IMR-90 (cell line): ENCODE data around the gene GALR2. TPM values are rescaled to one million over a fixed set of nuclear protein-coding genes. Genes with fewer than 3 reads are reported as not detected.

Source experiments
- ATAC-seq: fragments of 200-7000 bp; cut with Tn5 transposase; 2 replicates; pipeline ENCODE4 v1.9.1; 2020; ENCODE audit warnings: low read depth, mild to moderate bottlenecking, moderate library complexity
- BruUV-seq: library from RNA; stranded (reverse); fragments of 400-500 nt; replicated peaks from 2 replicates; lab custom pipeline; 2021; lab: Mats Ljungman, UMichigan
- CTCF ChIA-PET: fragments of 300-600 bp; formaldehyde crosslinking; extraction: SDS; loops from one replicate; lab custom pipeline; 2021; ENCODE audit warnings: antibody characterized with exemption; lab: Yijun Ruan, JAX
- POLR2A ChIA-PET: fragments of 300-600 bp; sonication (Branson Sonifier 250); formaldehyde crosslinking; loops from one replicate; lab custom pipeline; 2022; ENCODE audit warnings: antibody characterized with exemption; ENCODE audit not compliant: unreplicated experiment; lab: Charles Lee
- DNase-seq: peaks from one replicate; pipeline ENCODE4 v3.0.0; 2013
- H2AFZ ChIP-seq: replicated peaks from 2 replicates; pipeline ENCODE3; 2013; ENCODE audit warnings: low read length, mild to moderate bottlenecking; ENCODE audit not compliant: poor library complexity
- H2AK5ac ChIP-seq: 2 replicates; pipeline ENCODE4 v1.6.1; 2013; ENCODE audit warnings: low read depth, low read length, inconsistent platforms
- H2AK9ac ChIP-seq: replicated peaks from 2 replicates; pipeline ENCODE3; 2013; ENCODE audit warnings: mild to moderate bottlenecking, low read depth, low read length, moderate library complexity; ENCODE audit not compliant: poor library complexity
- H2BK120ac ChIP-seq: 2 replicates; pipeline ENCODE4 v1.6.1; 2013; ENCODE audit warnings: low read depth, low read length, inconsistent platforms
- H2BK15ac ChIP-seq: 3 replicates; pipeline ENCODE4 v1.6.1; 2013; ENCODE audit warnings: low read depth, low read length, inconsistent platforms
- H2BK20ac ChIP-seq: 2 replicates; pipeline ENCODE4 v1.6.1; 2013; ENCODE audit warnings: low read depth, mild to moderate bottlenecking, inconsistent platforms, low read length, moderate library complexity
- H2BK5ac ChIP-seq: 2 replicates; pipeline ENCODE4 v1.6.1; 2013; ENCODE audit warnings: mild to moderate bottlenecking, low read depth, low read length, inconsistent platforms; ENCODE audit not compliant: poor library complexity, severe bottlenecking
- H3K14ac ChIP-seq: replicated peaks from 2 replicates; pipeline ENCODE4 v1.6.1; 2013; ENCODE audit warnings: low read depth, low read length, inconsistent platforms
- H3K18ac ChIP-seq: 2 replicates; pipeline ENCODE4 v1.6.1; 2013; ENCODE audit warnings: low read depth, low read length, control low read depth
- H3K23ac ChIP-seq: 2 replicates; pipeline ENCODE4 v1.6.1; 2013; ENCODE audit warnings: low read depth, low read length, inconsistent platforms
- H3K27ac ChIP-seq: 2 replicates; pipeline ENCODE4 v1.5.1; 2013; ENCODE audit warnings: mild to moderate bottlenecking, control low read depth, low read length; ENCODE audit not compliant: insufficient read depth
- H3K27me3 ChIP-seq: 2 replicates; pipeline ENCODE4 v1.6.1; 2013; ENCODE audit warnings: low read length; ENCODE audit not compliant: control insufficient read depth, insufficient read depth
- H3K36me3 ChIP-seq: 2 replicates; pipeline ENCODE4 v1.6.1; 2013; ENCODE audit warnings: low read length, mixed read lengths; ENCODE audit not compliant: control insufficient read depth, insufficient read depth
- H3K4ac ChIP-seq: 2 replicates; pipeline ENCODE4 v1.6.1; 2013; ENCODE audit warnings: low read depth, low read length, inconsistent platforms
- H3K4me1 ChIP-seq: 2 replicates; pipeline ENCODE4 v1.6.1; 2013; ENCODE audit warnings: low read length, mixed read lengths; ENCODE audit not compliant: control insufficient read depth, insufficient read depth
- H3K4me2 ChIP-seq: 2 replicates; pipeline ENCODE4 v1.6.1; 2013; ENCODE audit warnings: low read depth, mild to moderate bottlenecking, control low read depth, low read length, moderate library complexity
- H3K4me3 ChIP-seq: 2 replicates; pipeline ENCODE4 v1.5.1; 2013; ENCODE audit warnings: low read depth, mild to moderate bottlenecking, control low read depth, low read length, moderate library complexity; ENCODE audit not compliant: insufficient read depth
- H3K56ac ChIP-seq: 2 replicates; pipeline ENCODE4 v1.6.1; 2013; ENCODE audit warnings: low read length, inconsistent platforms; ENCODE audit not compliant: insufficient read depth; ENCODE audit errors: extremely low read depth
- H3K79me1 ChIP-seq, 2 experiments: 2 replicates each; pipeline ENCODE4 v1.6.1; 2013; ENCODE audit warnings: low read length in 2 of 2, inconsistent platforms in 1 of 2, low read depth in 1 of 2
- H3K9ac ChIP-seq: 2 replicates; pipeline ENCODE4 v1.6.1; 2013; ENCODE audit warnings: low read depth, low read length, control low read depth
- H3K9me1 ChIP-seq: 2 replicates; pipeline ENCODE4 v1.6.1; 2013; ENCODE audit warnings: low read length, inconsistent platforms; ENCODE audit not compliant: insufficient read depth
- H3K9me3 ChIP-seq: 2 replicates; pipeline ENCODE4 v1.6.1; 2013; ENCODE audit warnings: low read length; ENCODE audit not compliant: control insufficient read depth, insufficient read depth
- H4K20me1 ChIP-seq: 2 replicates; pipeline ENCODE4 v1.6.1; 2013; ENCODE audit warnings: low read length, inconsistent platforms; ENCODE audit not compliant: insufficient read depth
- H4K5ac ChIP-seq: 2 replicates; pipeline ENCODE4 v1.6.1; 2013; ENCODE audit warnings: mild to moderate bottlenecking, low read depth, low read length, control low read depth
- H4K8ac ChIP-seq, 2 experiments: 2 replicates each; pipeline ENCODE4 v1.6.1; 2013; ENCODE audit warnings: low read depth in 2 of 2, low read length in 2 of 2, control low read depth in 1 of 2, inconsistent platforms in 1 of 2
- H4K91ac ChIP-seq: 2 replicates; pipeline ENCODE4 v1.6.1; 2013; ENCODE audit warnings: low read depth, low read length, inconsistent platforms; ENCODE audit not compliant: insufficient read depth
- BHLHE40 ChIP-seq: fragments of 150-350 bp; IDR thresholded peaks from 2 replicates; pipeline ENCODE4 v1.6.1; 2016; ENCODE audit warnings: mild to moderate bottlenecking, low read depth, low read length
- CEBPB ChIP-seq: IDR thresholded peaks from 2 replicates; pipeline ENCODE4 v1.6.1; 2012; ENCODE audit warnings: low read depth, low read length, improper control_type of control experiment
- CHD1 ChIP-seq: IDR thresholded peaks from 2 replicates; pipeline ENCODE4 v1.6.1; 2012; ENCODE audit warnings: low read depth, low read length, improper control_type of control experiment
- FOS ChIP-seq: fragments of 150-350 bp; IDR thresholded peaks from 2 replicates; pipeline ENCODE4 v1.6.1; 2016; ENCODE audit warnings: low read depth, low read length
- RCOR1 ChIP-seq: IDR thresholded peaks from 2 replicates; pipeline ENCODE4 v1.6.1; 2012; ENCODE audit warnings: mild to moderate bottlenecking, low read length, improper control_type of control experiment; ENCODE audit not compliant: insufficient replicate concordance
- WGBS, 2 experiments: methylation state at CpG; one replicate each; pipeline versions ENCODE4 v1.1.5 to v1.1.7; 2013; ENCODE audit warnings: missing lambda C conversion rate in 2 of 2; ENCODE audit not compliant: insufficient read length in 1 of 2; ENCODE audit errors: extremely low coverage in 2 of 2; 5-methylcytosine and 5-hydroxymethylcytosine counted together
- dilution Hi-C: fragments of 300-500 bp; cut with HindIII; formaldehyde crosslinking; loops from one replicate; pipeline ENCODE4 v1.14.3; 2018; ENCODE audit warnings: low sequenced_read_pairs; ENCODE audit not compliant: unreplicated experiment
- in situ Hi-C: fragments of 300-500 bp; cut with MboI; formaldehyde crosslinking; loops from 3 replicates; pipeline ENCODE4 v1.14.3; 2019; ENCODE audit warnings: low sequenced_read_pairs, inconsistent platforms, mixed read lengths
- intact Hi-C: fragments of 100-400 bp; cut with micrococcal nuclease; formaldehyde crosslinking; loops from 2 replicates; pipeline ENCODE4 v1.10.0; 2022
- microRNA-seq, 2 experiments: library from miRNA; stranded (forward) in 1 of 2; unstranded in 1 of 2; fragments of 10-50 nt in 1 of 2; fragments of <30 nt in 1 of 2; gene quantifications in 1 of 2; microRNA quantifications in 1 of 2; one replicate each; pipeline versions ENCODE3 to v1.1.0; 2013 to 2020; ENCODE audit not compliant: insufficient read depth in 1 of 2, insufficient read length in 1 of 2, unreplicated experiment in 1 of 2
- polyA plus RNA-seq, 3 experiments: library from polyadenylated mRNA; depleted of rRNA; stranded (reverse); fragments of >200 nt; gene quantifications; 2 replicates each; pipeline ENCODE4 v1.2.3, GENCODE V29; 2012; ENCODE audit warnings: low replicate concordance in 1 of 3
- small RNA-seq, 5 experiments: library from RNA; depleted of rRNA; stranded (forward); fragments of <200 nt; gene quantifications; one replicate each; pipeline ENCODE3, GENCODE V24; 2012
- total RNA-seq: library from RNA; depleted of rRNA; stranded (reverse); fragments of >200 nt; gene quantifications from 2 replicates; pipeline ENCODE4 v1.2.3, GENCODE V29; 2012; rRNA removed
- TF ChIP-seq, protein P1 (sequence below): fragments of 150-350 bp; IDR thresholded peaks from 2 replicates; pipeline ENCODE4 v1.6.1; 2016; ENCODE audit warnings: low read depth, mild to moderate bottlenecking, low read length, moderate library complexity, borderline replicate concordance

GALR2 gene
- total and polyA plus RNA-seq, 2 of the 4 experiments (the other 2 are of a cell fraction), result 0.07 TPM; not detected in 1

DNA sequence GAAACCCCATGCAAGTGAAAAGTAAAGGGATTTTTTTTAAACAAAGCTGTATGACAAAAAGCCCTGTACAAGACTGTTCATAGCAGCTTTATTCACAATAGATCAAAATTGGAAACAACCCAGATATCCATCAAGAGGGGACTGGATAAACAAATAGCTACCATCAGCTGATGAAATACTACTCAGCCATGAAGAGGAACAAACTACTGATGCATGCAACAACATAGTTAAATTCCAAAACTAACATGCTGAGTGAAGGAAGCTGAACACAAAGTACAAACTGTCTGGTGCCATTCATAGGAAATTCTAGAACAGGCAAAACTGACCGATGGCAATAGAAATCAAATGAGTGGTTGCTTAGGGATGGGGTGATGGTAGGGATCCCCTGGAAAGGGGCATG lies 51.3 kb downstream of the GALR2 start:
- no peak for ATAC-seq
- no peak for TF ChIP-seq CHD1
- no peak for TF ChIP-seq CEBPB
- no peak for TF ChIP-seq RCOR1
- TF ChIP-seq, protein P1, sequence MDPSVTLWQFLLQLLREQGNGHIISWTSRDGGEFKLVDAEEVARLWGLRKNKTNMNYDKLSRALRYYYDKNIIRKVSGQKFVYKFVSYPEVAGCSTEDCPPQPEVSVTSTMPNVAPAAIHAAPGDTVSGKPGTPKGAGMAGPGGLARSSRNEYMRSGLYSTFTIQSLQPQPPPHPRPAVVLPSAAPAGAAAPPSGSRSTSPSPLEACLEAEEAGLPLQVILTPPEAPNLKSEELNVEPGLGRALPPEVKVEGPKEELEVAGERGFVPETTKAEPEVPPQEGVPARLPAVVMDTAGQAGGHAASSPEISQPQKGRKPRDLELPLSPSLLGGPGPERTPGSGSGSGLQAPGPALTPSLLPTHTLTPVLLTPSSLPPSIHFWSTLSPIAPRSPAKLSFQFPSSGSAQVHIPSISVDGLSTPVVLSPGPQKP, result no peak
- TF ChIP-seq BHLHE40, result no peak
- TF ChIP-seq FOS, result no peak

More for the DNA sequence above, 51.3 kb downstream of the GALR2 start:
- no peaks in the 10 kb centered on the region for H3K9me1 ChIP-seq
- no peak overlapping the region for H3K56ac ChIP-seq
- in situ Hi-C loops (no loop called here), dilution Hi-C loops (no loop called here), intact Hi-C loops (no loop called here)
- no peak overlapping the region for H2BK20ac ChIP-seq
- no peak overlapping the region for H3K27ac ChIP-seq
- H3K4me2 ChIP-seq, result no peak overlapping the region
- no TSS peak for BruUV-seq
- POLR2A ChIA-PET, result no interaction called here
- H2AK5ac ChIP-seq, result no peak overlapping the region
- no peak overlapping the region for H3K23ac ChIP-seq
- H4K5ac ChIP-seq, result no peak overlapping the region
- H4K91ac ChIP-seq, result no peak overlapping the region
- H4K20me1 ChIP-seq, result no peaks in the 10 kb centered on the region
- no peaks in the 10 kb centered on the region for H3K79me1 ChIP-seq
- no peak for DNase-seq
- H2BK5ac ChIP-seq, result no peak overlapping the region
- no peak overlapping the region for H2AK9ac ChIP-seq
- H3K27me3 ChIP-seq, result peaks cover 22% of the 10 kb centered on the region
- H4K8ac ChIP-seq, result no peak overlapping the region
- H2BK15ac ChIP-seq, result no peak overlapping the region
- H3K36me3 ChIP-seq, result no peaks in the 10 kb centered on the region
- H3K4me3 ChIP-seq, result no peak overlapping the region
- H3K14ac ChIP-seq, result no peak overlapping the region
- WGBS, 2 experiments, result no CpG with 5 or more reads among the region's 1 CpG
- no peak overlapping the region for H2AFZ ChIP-seq
- H2BK120ac ChIP-seq, result no peak overlapping the region
- no peaks in the 10 kb centered on the region for H3K9me3 ChIP-seq
- no peak overlapping the region for H3K9ac ChIP-seq
- CTCF ChIA-PET, result interaction anchor here (3.1 kb wide), 1 partner anchor 154 kb away, joined by 14 read pairs; no protein-coding TSS in a partner anchor
- H3K4ac ChIP-seq, result no peak overlapping the region
- H3K18ac ChIP-seq, result no peak overlapping the region
- peaks cover 3% of the 10 kb centered on the region; the same call in 1 of the 2 replicates for H3K4me1 ChIP-seq

Small RNAs within 50 kb of the gene (microRNA-seq; reads per million reads assigned to microRNA genes)
- gene MIR6868, result 0 to 0.73 reads per million in 2 experiments

Small RNAs within 50 kb of the gene (small RNA-seq; reads per million reads assigned to genes)
- 0 reads per million in 5 experiments for gene MIR6868

Other genes starting within 250 kb of the GALR2 start
- gene UNC13D, start 230.4 kb upstream of the GALR2 start, total RNA-seq, result under 0.01 TPM in 1 of 2 replicates, not detected in the other
- gene UNC13D, start 230.4 kb upstream of the GALR2 start, polyA plus RNA-seq (2012; rRNA removed), result 0.31 and 0.52 TPM in 2 replicates
- gene WBP2, start 219.4 kb upstream of the GALR2 start, total RNA-seq, result 7.8 and 9.0 TPM in 2 replicates
- 35.5 and 36.7 TPM in 2 replicates for gene WBP2, start 219.4 kb upstream of the GALR2 start, polyA plus RNA-seq (2012; rRNA removed)
- gene TRIM47, start 196.2 kb upstream of the GALR2 start, total RNA-seq, result 1.4 TPM in 2 replicates
- gene TRIM47, start 196.2 kb upstream of the GALR2 start, polyA plus RNA-seq (2012; rRNA removed), result 7.2 and 7.5 TPM in 2 replicates
- gene TRIM65, start 177.8 kb upstream of the GALR2 start, total RNA-seq, result 7.9 and 8.1 TPM in 2 replicates
- 10.6 and 10.8 TPM in 2 replicates for gene TRIM65, start 177.8 kb upstream of the GALR2 start, polyA plus RNA-seq (2012; rRNA removed)
- gene MRPL38, start 169.9 kb upstream of the GALR2 start, total RNA-seq, result 13.3 and 15.3 TPM in 2 replicates
- gene MRPL38, start 169.9 kb upstream of the GALR2 start, polyA plus RNA-seq (2012; rRNA removed), result 42.5 and 55.5 TPM in 2 replicates
- gene FBF1, start 133.7 kb upstream of the GALR2 start, total RNA-seq, result 4.5 and 5.3 TPM in 2 replicates
- 8.0 and 9.3 TPM in 2 replicates for gene FBF1, start 133.7 kb upstream of the GALR2 start, polyA plus RNA-seq (2012; rRNA removed)
- 61.9 and 94.8 TPM in 2 replicates for gene ACOX1, start 95.6 kb upstream of the GALR2 start, total RNA-seq
- gene ACOX1, start 95.6 kb upstream of the GALR2 start, polyA plus RNA-seq (2012; rRNA removed), result 14.9 and 16.1 TPM in 2 replicates
- 14.7 and 15.6 TPM in 2 replicates for gene TEN1, start 95.5 kb upstream of the GALR2 start, total RNA-seq
- 17.1 and 17.9 TPM in 2 replicates for gene TEN1, start 95.5 kb upstream of the GALR2 start, polyA plus RNA-seq (2012; rRNA removed)
- 0.56 and 0.72 TPM in 2 replicates for gene CDK3, start 73.9 kb upstream of the GALR2 start, total RNA-seq
- 6.7 and 8.8 TPM in 2 replicates for gene CDK3, start 73.9 kb upstream of the GALR2 start, polyA plus RNA-seq (2012; rRNA removed)
- not detected in 2 replicates for gene EVPL, start 47.5 kb upstream of the GALR2 start, total RNA-seq
- not detected in 2 replicates for gene EVPL, start 47.5 kb upstream of the GALR2 start, polyA plus RNA-seq (2012; rRNA removed)
- 47.1 and 47.2 TPM in 2 replicates for gene SRP68, start 2.3 kb upstream of the GALR2 start, total RNA-seq
- 69.1 and 82.6 TPM in 2 replicates for gene SRP68, start 2.3 kb upstream of the GALR2 start, polyA plus RNA-seq (2012; rRNA removed)
- gene ZACN, start 4.4 kb downstream of the GALR2 start, total RNA-seq, result not detected in 2 replicates
- gene ZACN, start 4.4 kb downstream of the GALR2 start, polyA plus RNA-seq (2012; rRNA removed), result not detected in 2 replicates
- 98.9 and 118 TPM in 2 replicates for gene EXOC7, start 29.0 kb downstream of the GALR2 start, total RNA-seq
- 85.9 and 89.5 TPM in 2 replicates for gene EXOC7, start 29.0 kb downstream of the GALR2 start, polyA plus RNA-seq (2012; rRNA removed)
- not detected in 2 replicates for gene FOXJ1, start 66.5 kb downstream of the GALR2 start, total RNA-seq
- 0.05 TPM in 1 of 2 replicates, not detected in the other for gene FOXJ1, start 66.5 kb downstream of the GALR2 start, polyA plus RNA-seq (2012; rRNA removed)
- 0.54 and 0.83 TPM in 2 replicates for gene RNF157, start 165.7 kb downstream of the GALR2 start, total RNA-seq
- gene RNF157, start 165.7 kb downstream of the GALR2 start, polyA plus RNA-seq (2012; rRNA removed), result 1.1 and 1.3 TPM in 2 replicates
- 0.90 and 1.4 TPM in 2 replicates for gene UBALD2, start 190.6 kb downstream of the GALR2 start, total RNA-seq
- gene UBALD2, start 190.6 kb downstream of the GALR2 start, polyA plus RNA-seq (2012; rRNA removed), result 12.1 and 19.9 TPM in 2 replicates
- gene QRICH2, start 233.5 kb downstream of the GALR2 start, total RNA-seq, result 3.9 and 4.8 TPM in 2 replicates
- gene QRICH2, start 233.5 kb downstream of the GALR2 start, polyA plus RNA-seq (2012; rRNA removed), result 4.3 and 4.7 TPM in 2 replicates